NCI-H1417 treated with DMSO at 0.1 percent for 48 hours (cell line): ENCODE measurements around the gene UBE2M.
"Not testable (repeated sequence)": the region's sequence is repeated elsewhere in the genome, so short reads cannot be mapped to it uniquely, and the experiment has no call there.

Experiments
- DNase-seq: peaks from one replicate; lab custom pipeline; 2025; lab: John Stamatoyannopoulos, UW

The UBE2M gene

DNA sequence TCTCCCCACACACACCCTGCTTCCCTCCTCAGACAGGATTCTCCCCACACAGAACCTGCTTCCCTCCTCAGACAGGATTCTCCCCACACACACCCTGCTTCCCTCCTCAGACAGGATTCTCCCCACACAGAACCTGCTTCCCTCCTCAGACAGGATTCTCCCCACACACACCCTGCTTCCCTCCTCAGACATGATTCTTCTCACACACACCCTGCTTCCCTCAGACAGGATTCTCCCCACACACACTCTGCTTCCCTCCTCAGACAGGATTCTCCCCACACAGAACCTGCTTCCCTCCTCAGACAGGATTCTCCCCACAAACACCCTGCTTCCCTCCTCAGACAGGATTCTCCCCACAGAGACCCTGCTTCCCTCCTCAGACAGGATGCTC is 19.2 kb downstream of the UBE2M start:
- not testable (repeated sequence) for DNase-seq

DNA sequence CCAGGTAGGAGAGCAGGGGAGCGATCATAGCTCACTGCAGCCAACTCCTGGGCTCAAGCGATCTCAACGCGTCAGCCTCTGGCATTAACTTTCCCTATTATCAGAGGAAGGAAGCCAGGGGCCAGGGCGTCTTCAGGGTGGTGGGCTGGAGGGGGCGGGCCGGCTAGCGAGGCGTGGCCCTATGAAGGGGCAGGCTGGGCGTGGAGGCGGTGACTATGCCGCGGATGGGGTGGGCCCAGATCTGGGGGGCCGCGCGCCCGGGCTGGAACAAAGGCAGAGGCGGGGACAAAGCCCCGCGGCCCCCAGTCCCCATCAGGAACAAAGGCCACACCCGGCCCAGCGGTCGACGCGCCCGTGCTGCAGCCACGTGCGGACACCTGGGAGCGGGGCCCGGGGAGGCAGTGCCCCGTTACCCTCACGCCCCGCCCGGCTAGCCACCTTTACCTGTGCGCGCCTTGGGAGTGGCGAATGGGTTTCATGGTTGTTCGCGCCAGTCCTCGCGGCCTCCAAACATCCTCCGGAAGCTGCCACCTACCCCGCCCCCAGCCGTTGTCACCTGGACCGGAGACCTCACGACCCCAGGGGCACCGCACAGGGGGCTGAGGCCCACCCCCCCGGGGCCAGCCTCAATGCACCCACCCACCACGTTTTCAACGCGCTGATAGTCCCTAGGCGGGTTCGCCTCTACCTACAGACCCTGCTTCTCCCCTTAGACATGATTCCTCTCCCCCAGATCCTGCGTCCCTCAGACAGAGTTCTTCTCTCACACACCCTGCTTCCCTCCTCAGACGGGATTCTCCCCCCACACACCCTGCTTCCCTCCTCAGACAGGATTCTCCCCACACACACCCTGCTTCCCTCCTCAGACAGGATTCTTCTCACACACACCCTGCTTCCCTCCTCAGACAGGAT is 19.9 kb downstream of the UBE2M start:
- DNase-seq: peak; percentile 1

DNA sequence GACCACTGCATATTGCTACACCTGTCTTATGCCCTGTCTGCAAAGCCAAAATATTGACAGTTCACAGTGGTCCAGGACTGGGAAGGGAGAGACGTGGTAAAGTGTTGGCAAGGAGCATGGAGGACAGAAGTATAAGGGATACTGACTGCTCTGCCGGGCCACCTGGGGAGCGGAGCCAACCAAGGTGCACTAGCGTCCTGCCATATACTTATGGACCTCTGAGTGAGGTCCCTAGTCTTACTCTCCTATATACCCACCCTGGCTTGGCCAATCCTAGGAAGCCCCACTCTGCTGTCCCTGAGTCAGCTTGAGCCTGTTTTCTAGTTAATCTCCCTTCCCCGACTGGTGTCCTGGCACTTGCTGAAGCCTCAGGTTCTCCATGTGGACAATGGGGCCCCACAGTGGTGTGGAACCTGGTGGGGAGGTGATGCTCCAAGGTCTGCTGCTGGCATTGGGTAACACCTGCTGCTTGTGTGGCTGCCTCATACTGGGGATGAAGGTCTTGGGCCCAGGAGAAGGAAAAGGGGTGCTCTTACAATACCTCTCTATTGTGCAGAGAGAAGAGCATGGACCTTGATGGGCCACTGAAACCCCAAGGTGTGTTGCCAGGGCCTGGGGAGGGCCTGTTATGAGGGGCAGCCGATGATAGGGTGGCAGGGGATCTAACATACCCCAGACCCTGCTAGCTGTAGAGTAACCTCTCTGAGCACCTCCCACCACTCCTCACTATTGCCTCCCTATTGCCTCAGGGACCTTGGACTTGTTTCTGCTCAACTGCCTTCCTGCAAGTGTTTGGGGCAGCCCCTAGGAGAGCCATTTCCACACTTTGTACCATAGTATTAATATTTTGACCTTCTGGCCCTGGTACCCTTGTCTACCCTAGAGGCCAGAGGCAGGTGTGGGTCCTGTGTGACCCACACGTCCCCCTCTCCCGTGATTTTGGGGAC is 21.3 kb downstream of the UBE2M start:
- no peak for DNase-seq

DNA sequence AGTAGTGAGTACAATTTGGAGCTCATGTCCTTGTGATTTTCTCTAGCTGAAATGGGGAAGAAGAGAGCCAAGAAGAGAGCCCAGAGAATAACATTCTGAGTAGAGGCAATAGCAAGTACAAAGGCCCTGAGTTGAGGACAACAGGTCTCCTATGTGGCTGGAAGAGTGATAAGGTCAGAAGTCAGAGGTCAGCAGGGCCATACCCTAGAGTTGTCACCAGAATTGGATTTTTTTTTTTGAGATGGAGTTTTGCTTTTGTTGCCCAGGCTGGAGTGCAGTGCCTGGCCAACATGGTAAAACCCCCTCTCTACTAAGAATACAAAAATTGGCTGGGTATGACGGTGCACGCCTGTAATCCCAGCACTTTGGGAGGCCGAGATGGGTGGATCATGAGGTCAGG is 22.6 kb downstream of the UBE2M start:
- no peak for DNase-seq

DNA sequence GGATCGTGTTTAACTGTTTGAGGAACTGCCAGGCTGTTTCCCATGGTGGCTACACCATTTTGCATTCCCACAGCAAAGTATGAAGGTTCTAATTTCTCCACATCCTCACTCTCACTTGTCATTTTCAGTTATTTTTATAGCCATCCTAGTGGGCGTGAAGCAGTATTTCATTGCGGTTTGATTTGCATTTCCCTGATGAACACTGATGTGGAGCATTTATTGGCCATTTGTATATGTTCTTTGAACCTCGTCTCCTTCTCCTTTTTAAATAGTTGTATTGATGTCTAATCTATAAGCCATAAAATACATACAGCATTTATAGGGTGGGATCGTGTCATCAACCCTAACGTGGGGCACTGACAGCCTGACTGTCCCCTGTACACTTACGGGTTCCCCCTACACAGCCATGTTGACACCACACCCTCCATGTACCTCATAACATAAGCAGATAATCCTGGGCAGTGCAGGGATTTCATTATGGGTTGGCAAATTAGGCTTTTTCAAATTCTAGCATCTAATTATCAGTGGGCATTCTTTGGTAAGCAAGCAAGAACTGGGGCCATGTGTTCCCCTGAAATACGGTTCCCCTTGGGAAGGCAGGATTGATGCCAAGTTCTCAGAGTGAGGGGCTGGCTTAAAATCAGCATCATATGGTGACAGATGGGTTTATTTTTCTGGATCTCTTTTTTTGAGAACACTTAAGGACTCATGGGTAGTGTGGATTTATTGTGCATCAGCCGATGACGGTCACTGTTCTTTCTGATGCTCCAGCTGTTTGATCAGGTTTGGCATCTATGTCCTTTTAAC is 27.2 kb downstream of the UBE2M start:
- no peak for DNase-seq

DNA sequence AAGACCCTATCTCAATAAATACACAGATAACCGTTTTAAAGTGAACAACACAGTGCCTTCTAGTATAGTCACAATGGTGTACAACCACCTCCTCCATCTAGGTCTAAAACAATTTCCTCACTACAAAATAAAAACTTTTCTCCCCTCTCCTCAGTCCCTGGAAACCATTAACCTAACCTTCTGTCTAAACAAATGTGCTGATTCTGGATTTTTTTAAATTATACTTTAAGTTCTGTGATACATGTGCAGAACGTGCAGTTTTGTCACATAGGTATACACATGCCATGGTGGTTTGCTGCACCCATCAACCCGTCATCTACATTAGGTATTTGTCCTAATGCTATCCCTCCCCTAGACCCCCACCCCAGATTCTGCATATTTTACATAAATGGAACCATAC is 29.0 kb downstream of the UBE2M start:
- DNase-seq: no peak

DNA sequence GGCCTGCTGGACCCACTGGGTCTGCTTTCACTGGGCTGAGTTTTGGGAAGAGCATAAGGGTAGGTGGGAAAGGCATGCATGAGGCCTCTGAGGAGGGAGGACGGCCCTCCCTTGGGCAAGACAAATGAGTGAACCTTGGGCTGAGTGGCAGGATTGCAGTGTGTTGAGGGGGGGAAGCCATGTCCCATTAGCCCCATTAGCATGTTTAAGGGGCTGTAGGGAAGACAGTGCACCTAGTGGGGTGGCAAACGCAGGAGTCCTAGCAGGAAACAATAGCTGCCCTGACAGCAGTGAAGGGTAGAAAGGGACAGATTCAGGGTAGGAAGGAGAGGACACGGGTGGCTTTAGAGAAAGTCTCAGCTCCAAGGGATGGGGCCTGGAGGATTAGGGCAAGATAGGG is 35.7 kb downstream of the UBE2M start:
- no peak for DNase-seq

DNA sequence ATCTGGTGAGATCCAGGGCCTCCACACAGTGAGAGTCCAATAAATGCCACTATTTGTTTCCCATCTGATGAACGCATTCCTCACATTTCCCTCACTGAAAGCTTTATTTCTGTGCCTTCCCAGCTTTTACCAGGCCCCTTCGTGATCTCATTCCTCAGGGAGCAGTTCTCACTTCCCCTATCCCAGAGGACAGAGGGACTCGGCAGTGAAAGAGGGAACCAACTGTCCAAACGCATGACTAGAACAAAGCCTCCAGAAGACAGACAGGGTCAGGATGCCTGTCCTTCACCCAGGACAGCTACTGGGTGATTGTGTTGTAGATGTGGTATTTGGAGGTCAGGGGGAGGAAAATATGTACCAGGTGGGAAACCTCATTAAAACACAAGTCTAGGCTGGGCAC is 36.8 kb downstream of the UBE2M start:
- DNase-seq: no peak

DNA sequence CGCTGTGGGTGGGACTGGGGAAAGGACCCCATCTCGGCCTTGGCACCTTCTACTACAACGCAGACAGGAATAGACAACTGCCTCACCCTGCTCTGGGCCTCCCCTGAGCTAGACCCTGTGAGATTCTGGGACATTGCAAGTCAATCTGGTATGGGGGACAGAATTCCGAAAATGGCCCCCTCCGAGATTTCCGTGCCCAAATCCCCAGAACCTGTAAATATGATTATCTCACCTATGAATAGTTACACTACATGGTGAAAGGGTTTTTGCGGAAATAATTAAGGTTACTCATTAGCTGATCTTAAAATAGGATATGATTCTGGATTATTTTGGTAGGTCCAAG is 38.2 kb downstream of the UBE2M start:
- no peak for DNase-seq

DNA sequence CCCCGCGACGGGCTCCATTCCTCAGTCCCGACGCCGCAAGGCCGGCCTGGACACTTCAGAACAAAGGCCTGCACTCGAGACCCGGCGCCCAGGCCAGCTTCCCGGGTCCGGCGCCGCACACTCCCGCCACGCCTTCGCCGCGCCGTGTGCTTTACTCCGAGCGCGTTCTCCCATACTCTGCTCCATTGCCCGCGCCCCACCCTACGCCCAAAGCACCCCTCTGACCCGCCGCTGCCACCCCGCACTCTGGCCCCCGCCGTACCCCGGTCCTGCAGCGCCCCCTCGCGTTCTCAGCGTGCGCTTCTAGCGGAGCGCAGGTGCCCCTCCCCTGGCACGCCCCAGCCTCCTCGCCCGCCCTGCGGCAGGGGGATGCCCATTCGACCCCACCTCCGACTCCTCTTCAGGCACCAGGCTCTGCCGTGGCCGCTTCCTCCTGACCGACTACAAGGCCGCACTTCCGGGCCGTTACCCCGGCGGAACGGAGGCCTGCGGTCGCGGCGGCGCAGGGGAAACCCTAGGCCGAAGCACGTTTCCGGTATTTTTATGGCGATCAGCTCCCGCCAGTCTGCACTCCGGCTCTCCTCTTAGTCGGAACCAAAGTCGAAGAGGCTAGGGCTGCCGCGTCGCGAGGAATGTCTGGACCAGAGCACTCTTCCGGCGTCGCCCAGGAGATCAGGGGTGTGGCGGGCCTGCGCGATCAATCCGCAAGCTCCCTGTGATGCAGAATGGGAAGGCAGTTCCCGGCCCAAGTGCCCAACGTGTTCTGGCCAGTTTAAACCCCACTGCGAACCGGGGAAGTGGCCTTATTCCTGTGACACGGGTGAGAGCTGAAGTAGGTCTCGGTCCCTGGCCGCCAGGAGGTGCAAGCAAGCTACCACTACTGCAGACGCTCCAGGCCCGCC is 38.8 kb downstream of the UBE2M start, which contains the start of gene ZBTB45:
Gene ZBTB45 (minus strand): TSS at position 456 of the 902 bp plus-strand sequence. CDS start 2,137 bp downstream, outside the sequence.
- peak; percentile 75 for DNase-seq

DNA sequence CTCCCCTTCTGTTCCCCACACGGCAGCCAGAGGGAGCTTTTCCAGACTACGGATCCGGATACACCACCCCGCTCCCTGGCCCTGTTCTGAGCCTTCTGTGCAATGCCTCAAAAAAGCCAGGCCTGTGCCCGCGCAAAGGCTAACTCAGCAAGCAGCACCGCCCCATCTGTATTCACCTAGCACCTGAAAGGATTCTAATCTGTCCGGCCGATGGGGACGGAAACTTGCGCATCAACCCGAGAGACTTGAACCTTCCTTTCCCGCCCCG is 39.4 kb downstream of the UBE2M start:
- DNase-seq: peak; percentile 35

DNA sequence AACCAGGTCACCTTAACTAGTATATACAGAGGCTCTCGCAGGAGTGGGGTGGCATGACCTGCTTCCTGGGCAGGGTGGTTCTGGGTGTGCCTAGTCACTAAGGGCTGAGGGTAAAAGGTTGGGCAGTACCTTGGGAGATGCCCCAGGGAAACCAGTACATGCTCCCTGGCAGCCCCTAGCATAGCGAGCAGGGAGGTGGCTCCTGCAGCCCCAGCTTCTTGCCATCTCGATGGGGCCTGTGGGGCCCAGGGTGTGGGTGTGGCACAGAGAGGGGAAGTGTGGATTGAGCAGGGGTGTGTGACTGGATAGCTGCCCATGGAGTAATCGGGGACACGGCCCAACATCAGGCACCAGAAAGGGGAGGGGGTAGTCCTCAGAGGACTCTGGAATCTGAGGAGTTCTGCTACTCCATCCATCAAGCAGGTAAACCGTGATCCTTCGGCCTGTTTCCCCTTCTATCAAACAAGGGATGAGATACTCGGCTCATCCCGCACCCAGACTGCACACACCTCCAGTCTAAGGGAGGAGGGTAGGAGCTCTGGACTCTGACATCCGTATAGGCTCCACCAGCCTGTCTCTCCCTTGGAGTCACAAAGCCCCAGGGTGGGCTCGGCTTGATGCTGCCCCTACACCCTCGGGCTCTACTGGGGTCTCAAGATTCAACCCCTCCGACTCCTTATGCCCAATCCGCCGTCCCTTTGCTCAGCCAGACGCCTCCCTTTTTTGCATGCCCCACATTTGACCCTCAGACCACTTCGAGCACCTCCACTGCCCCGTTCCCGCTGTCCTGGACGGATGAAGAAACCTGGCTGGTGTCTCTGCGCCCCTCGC is 39.9 kb downstream of the UBE2M start:
- DNase-seq: no peak

DNA sequence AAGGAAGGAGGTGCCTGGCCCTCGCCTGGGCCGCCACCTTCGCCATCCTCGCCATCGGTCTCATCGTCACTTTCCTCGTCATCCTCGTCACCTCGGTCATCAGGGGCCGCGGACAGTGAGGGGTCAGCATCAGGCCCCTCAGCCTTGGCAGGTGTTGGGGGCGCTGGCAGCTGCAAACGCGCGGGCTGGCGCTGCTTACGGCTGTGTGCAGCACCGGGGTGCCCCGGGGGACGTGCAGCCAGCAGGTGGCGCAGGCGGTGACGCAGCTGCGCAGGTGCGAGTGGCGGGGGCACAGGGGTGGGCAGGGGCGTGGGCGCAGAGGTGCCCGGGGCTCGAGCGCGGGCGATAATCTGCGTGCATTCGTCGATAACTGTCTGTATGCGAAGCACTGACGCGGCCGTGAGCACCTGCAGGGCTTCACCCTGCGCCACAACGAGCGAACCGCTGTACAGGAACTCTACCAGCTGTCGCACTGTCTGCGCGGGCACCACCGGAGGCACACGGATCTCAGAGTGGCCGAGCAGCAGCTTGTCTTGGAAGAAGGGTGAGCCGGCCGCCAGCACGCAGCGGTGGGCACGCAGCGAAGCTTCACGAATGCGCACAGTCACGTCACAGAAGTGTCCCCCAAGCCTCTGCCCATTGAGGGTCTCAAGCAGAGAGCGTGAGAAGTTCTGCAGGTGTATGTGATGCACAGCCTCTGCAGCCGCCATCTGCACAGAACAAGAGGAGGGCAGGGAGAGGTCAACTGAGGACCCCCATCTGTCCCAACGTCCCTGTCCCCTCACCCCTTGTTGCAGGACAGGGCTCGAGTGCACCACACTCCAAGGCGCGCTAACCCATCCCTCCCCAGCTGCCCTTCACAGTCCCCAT is 41.2 kb downstream of the UBE2M start:
- DNase-seq: no peak

DNA sequence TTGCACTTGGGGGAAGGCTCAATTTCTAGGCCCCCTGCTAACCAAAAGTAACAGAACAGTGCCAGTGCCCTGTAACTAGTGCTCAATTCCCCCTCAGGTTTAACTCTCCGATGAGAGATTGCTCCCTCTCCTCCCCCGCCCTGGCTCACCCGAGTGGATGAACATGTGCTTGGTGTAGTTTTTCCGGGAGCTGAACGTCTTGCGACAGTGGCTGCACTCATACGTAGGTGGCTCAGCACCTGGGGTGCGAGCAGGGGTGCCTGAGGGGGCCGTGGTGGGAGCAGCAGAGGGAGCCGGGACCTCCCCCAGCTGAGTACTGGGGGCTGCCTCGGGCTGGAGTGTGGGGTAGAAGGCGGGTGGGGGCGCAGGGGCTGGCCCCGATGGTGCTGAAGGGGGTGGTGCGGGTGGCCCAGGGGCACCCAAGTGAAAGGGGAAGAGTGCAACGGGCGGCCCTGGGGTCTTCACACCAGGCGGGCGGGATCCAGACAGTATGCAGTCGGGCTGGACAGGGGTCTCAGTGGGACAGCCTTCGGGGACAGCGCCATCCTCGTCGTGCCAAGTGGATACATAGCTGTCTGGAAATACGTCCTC is 42.1 kb downstream of the UBE2M start:
- no peak for DNase-seq

DNA sequence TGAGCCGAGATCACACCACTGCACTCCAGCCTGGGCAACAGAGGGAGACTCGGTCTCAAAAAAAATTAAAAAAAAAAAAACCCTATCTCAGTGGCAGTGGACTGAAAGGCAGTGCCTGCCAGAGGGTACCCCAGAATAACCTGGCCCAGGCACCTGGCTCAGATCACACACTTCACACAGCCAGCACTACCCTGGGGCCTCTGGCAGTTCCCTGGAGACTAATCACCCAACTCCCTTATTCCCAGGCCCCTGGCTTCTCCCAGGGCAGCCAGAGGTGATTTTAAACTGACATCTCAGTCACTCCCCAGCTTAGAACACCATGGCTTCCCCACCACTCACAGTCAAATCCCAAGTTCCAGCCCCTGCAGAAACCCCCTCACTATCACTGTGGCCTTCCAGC is 43.2 kb downstream of the UBE2M start:
- DNase-seq: no peak

DNA sequence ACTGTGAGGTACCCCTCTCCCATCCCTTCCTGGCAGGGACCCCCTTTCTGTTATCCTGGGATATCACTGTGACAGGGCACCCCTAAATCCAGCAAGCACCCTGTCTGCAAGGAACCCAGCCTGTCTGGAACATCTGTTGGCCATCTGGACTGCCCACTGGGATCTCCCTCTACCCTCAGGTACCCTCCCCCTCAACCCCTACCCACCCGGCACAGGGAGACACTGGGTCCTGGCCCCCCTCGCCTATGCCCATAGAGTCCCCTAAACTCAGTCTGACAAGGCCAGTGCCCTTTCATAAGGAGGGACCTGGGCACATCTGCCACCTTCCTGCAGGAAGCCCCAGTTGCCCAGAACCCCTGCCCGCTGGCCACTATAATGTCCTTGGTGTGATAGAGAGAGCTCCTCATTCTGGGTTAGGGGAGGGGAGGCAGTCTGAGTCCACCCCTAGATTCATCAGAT is 43.8 kb downstream of the UBE2M start:
- no peak for DNase-seq

DNA sequence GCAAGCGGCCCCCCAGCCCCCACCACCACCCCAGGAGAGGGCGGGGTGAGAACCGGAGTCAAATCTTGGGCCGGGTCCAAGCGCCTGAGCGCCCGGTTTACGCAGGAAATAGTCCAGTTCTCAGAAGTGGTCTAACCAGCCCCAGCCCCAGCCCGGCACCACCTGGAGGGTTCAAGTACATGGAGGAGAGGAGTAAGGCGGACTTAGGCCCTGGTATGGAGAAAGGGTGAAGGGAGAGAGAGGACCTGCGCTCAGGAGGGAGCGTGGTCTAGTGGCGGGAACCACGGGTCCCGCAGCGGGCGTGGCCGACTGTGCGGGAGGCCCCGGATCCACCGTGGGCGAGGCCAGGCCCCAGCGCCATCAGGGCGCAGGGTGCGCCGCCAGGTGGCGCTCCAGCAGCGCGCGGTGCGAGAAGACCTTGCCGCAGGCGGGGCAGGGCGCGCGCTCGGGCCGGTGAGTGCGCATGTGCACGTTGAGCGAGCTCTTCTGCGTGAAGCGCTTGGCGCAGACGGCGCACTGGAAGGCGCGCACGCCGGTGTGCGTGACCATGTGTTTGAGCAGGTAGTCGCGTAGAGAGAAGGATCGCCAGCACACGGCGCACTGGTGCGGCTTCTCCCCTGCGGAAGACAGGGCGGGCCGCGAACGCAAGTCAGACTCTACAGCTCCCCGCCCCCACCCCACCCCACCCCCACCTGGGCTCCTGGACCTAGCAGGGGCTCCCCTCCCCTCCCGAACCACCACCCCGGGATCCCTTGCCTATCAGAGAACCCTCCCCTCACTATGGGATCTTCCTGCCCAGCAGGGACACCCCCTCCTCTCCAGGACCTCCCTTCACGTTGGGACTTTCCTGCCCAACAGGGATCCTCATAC is 44.5 kb downstream of the UBE2M start:
- DNase-seq: peak; percentile 13

DNA sequence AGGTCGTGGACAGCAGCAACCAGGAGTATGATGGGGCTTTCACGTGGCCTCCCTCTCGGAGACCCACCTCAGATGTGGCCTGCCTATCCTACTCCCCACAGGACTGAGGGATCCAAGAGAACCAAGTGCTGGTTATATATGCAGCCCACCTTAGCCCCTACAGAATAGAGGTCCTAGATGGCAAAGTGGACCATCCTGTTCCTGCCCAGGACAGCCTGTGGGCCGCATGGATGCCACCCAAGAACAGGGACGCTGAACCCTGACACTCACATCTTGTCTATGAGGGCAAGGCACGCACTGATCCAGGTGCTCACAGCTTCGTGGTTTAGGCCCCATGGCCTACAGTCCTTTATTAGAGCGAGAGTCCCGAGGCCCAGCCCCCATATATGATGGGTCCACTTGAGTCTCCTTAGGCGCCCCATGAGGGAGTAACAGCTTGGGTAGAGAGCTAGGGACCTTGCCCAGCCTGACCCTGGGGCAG is 45.2 kb downstream of the UBE2M start:
- no peak for DNase-seq
